H1 (cell line): ENCODE data around the gene ENTPD1.

Experiments used
- ASH2L ChIP-seq: fragments of 200-600, 300-600 bp; sonication (generic); IDR thresholded peaks from one replicate; pipeline ENCODE4 v1.7.1; 2017; ENCODE audit warnings: low read length
- JUN ChIP-seq: IDR thresholded peaks from 2 replicates; pipeline ENCODE4 v1.6.1; 2011; ENCODE audit warnings: low read depth, mild to moderate bottlenecking, improper control_type of control experiment, low read length
- SIRT6 ChIP-seq: IDR thresholded peaks from one replicate; pipeline ENCODE4 v1.7.1; 2012; ENCODE audit warnings: low read length, inconsistent platforms
- SP1 ChIP-seq: IDR thresholded peaks from 2 replicates; pipeline ENCODE4 v1.6.1; 2011; ENCODE audit warnings: low read depth, low read length
- SRF ChIP-seq: IDR thresholded peaks from 2 replicates; pipeline ENCODE4 v1.6.1; 2011; ENCODE audit warnings: mild to moderate bottlenecking, low read depth, low read length, moderate library complexity
- TAF1 ChIP-seq: IDR thresholded peaks from 2 replicates; pipeline ENCODE4 v1.6.1; 2011; ENCODE audit warnings: mild to moderate bottlenecking, low read depth, low read length
- ZNF274 ChIP-seq: IDR thresholded peaks from 2 replicates; pipeline ENCODE4 v1.7.0; 2012; ENCODE audit warnings: low read length, borderline replicate concordance; ENCODE audit errors: extremely low read depth

GRCh38 chr10:95813054-95813685, 57.2 kb downstream of the ENTPD1 start:
- TF ChIP-seq SP1: no peak
- no peak for TF ChIP-seq ZNF274
- no peak for TF ChIP-seq ASH2L
- no peak for TF ChIP-seq SRF
- no peak for TF ChIP-seq JUN
- TF ChIP-seq TAF1: no peak
- no peak for TF ChIP-seq SIRT6
